HepG2 (cell line): ENCODE measurements around the gene SIK3. TPM values are rescaled to one million over a fixed set of nuclear protein-coding genes. Genes with fewer than 3 reads are reported as not detected.
A peak's percentile ranks its signal among the peaks of the same experiment; 100 is the strongest.

Experiments
- ATF2 ChIP-seq: sonication (generic); formaldehyde crosslinking; IDR thresholded peaks from 2 replicates; pipeline ENCODE4 v1.4.0; 2020; ENCODE audit warnings: missing genetic modification reagents
- DNMT3B ChIP-seq: conservative IDR thresholded peaks from 2 replicates; pipeline ENCODE4 v1.6.1; 2016; ENCODE audit warnings: missing biosample characterization, control low read depth
- EEA1 ChIP-seq: sonication (generic); formaldehyde crosslinking; IDR thresholded peaks from 2 replicates; pipeline ENCODE4 v1.5.1; 2020; ENCODE audit warnings: mild to moderate bottlenecking, missing genetic modification reagents, borderline replicate concordance
- EED ChIP-seq: sonication (generic); formaldehyde crosslinking; IDR thresholded peaks from 2 replicates; pipeline ENCODE4 v1.5.0; 2020; ENCODE audit warnings: mild to moderate bottlenecking, missing genetic modification reagents
- GTF3A ChIP-seq: sonication (generic); formaldehyde crosslinking; conservative IDR thresholded peaks from 2 replicates; pipeline ENCODE4 v1.4.0; 2020; ENCODE audit warnings: mild to moderate bottlenecking, missing genetic modification reagents
- HMG20B ChIP-seq: conservative IDR thresholded peaks from 2 replicates; pipeline ENCODE4 v1.6.1; 2016; ENCODE audit warnings: missing genetic modification reagents, missing compliant biosample characterization
- KLF12 ChIP-seq: sonication (generic); formaldehyde crosslinking; IDR thresholded peaks from 2 replicates; pipeline ENCODE4 v1.4.0; 2020; ENCODE audit warnings: missing genetic modification reagents, borderline replicate concordance
- MLX ChIP-seq: IDR thresholded peaks from 2 replicates; pipeline ENCODE4 v1.6.1; 2016
- POLR2G ChIP-seq: fragments of 200-400 bp; formaldehyde crosslinking; IDR thresholded peaks from 2 replicates; pipeline ENCODE4 v1.6.1; 2018; ENCODE audit warnings: mild to moderate bottlenecking, low read depth, low read length, moderate library complexity
- TEAD2 ChIP-seq: sonication (generic); formaldehyde crosslinking; IDR thresholded peaks from 2 replicates; pipeline ENCODE4 v1.9.0; 2021; ENCODE audit warnings: missing genetic modification reagents
- TFDP1 ChIP-seq: IDR thresholded peaks from 2 replicates; pipeline ENCODE4 v1.6.1; 2016; ENCODE audit warnings: missing compliant biosample characterization, missing genetic modification reagents, borderline replicate concordance
- TFE3 ChIP-seq: IDR thresholded peaks from 2 replicates; pipeline ENCODE4 v1.6.1; 2016
- THAP8 ChIP-seq: sonication (generic); formaldehyde crosslinking; IDR thresholded peaks from 2 replicates; pipeline ENCODE4 v1.5.1; 2020; ENCODE audit warnings: missing genetic modification reagents, mild to moderate bottlenecking, borderline replicate concordance
- THYN1 ChIP-seq: sonication (generic); formaldehyde crosslinking; IDR thresholded peaks from 2 replicates; pipeline ENCODE4 v1.8.1; 2023; ENCODE audit warnings: low read depth, mild to moderate bottlenecking, moderate library complexity, missing genetic modification reagents, borderline replicate concordance
- YEATS4 ChIP-seq: sonication (generic); formaldehyde crosslinking; IDR thresholded peaks from 2 replicates; pipeline ENCODE4 v1.4.0; 2020; ENCODE audit warnings: missing genetic modification reagents, borderline replicate concordance
- ZNF225 ChIP-seq: sonication (generic); formaldehyde crosslinking; IDR thresholded peaks from 2 replicates; pipeline ENCODE4 v1.4.0; 2020; ENCODE audit warnings: mild to moderate bottlenecking, missing genetic modification reagents
- ZNF337 ChIP-seq: sonication (generic); formaldehyde crosslinking; IDR thresholded peaks from 2 replicates; pipeline ENCODE4 v1.5.1; 2020; ENCODE audit warnings: missing genetic modification reagents, low read depth, mild to moderate bottlenecking, borderline replicate concordance
- ZNF354B ChIP-seq: sonication (generic); formaldehyde crosslinking; IDR thresholded peaks from 2 replicates; pipeline ENCODE4 v1.8.0; 2022; ENCODE audit warnings: mild to moderate bottlenecking, missing genetic modification reagents
- ZNF530 ChIP-seq: sonication (generic); formaldehyde crosslinking; IDR thresholded peaks from 2 replicates; pipeline ENCODE4 v1.5.0; 2020; ENCODE audit warnings: low read depth, mild to moderate bottlenecking, missing genetic modification reagents
- ZNF547 ChIP-seq: sonication (generic); formaldehyde crosslinking; IDR thresholded peaks from 2 replicates; pipeline ENCODE4 v1.5.1; 2020; ENCODE audit warnings: mild to moderate bottlenecking, missing genetic modification reagents
- polyA plus RNA-seq, 8 experiments: library from polyadenylated mRNA; depleted of rRNA in 3 of 8; stranded (reverse) in 7 of 8; unstranded in 1 of 8; fragments of >200 nt; fragmentation: Illumina TruSeq in 4 of 8; extraction: Trizol in 4 of 8; gene quantifications; 2 replicates each; pipeline versions ENCODE4 v1.2.1 to v1.2.3, GENCODE V29; 2011 to 2016; ENCODE audit warnings: low read depth in 4 of 8, missing spikeins in 1 of 8, mixed read lengths in 1 of 8; ENCODE audit not compliant: insufficient read depth in 1 of 8
- total RNA-seq, 5 experiments: library from RNA; depleted of rRNA; stranded (reverse); fragments of >200 nt; fragmentation: Illumina TruSeq; extraction: Trizol; gene quantifications; 2 replicates each; pipeline ENCODE4 v1.2.3, GENCODE V29; 2016; ENCODE audit warnings: low read depth in 1 of 5

Gene SIK3
- total and polyA plus RNA-seq, 2 of the 13 experiments (the other 11 are each of a cell fraction or from before 2014, with no cell fraction given) = 5.7 to 9.8 TPM

- TF ChIP-seq TFE3 (CRISPR knock-in tag) (peak; percentile 95), TEAD2 (CRISPR knock-in tag) (no peak), THAP8 (no peak), HMG20B (CRISPR knock-in tag) (peak; percentile 76; the same call in 1 of the 2 replicates), ZNF225 (no peak), ZNF547 (no peak; the same call in 1 of the 2 replicates), ZNF530 (CRISPR knock-in tag) (no peak), ZNF354B (CRISPR knock-in tag) (no peak), EEA1 (CRISPR knock-in tag) (no peak), TFDP1 (CRISPR knock-in tag) (0 out of 2 replicates have a peak, but pooled peaks have one; percentile 35), EED (CRISPR knock-in tag) (no peak), THYN1 (CRISPR knock-in tag) (no peak), ZNF337 (CRISPR knock-in tag) (no peak), ATF2 (CRISPR knock-in tag) (no peak), KLF12 (CRISPR knock-in tag) (peak; percentile 38; the same call in 1 of the 2 replicates), YEATS4 (CRISPR knock-in tag) (peak; percentile 18; the same call in 1 of the 2 replicates), POLR2G (peak; percentile 69), DNMT3B (0 out of 2 replicates have a peak, but pooled peaks have one; percentile 55), GTF3A (CRISPR knock-in tag) (no peak), MLX (peak; percentile 82)
These were observed 269.4 kb downstream of the SIK3 start (continued) for GRCh38 chr11:116828632-116829524.
